HG03135 (cell line): ENCODE results near the gene DLEC1.
"Not testable (repeated sequence)": the region's sequence is repeated elsewhere in the genome, so short reads cannot be mapped to it uniquely, and the experiment has no call there.

Experiments used
- ATAC-seq: cut with Tn5 transposase; IDR thresholded peaks from one replicate; pipeline ENCODE4 v1.9.1; 2021; ENCODE audit warnings: mild to moderate bottlenecking, moderate library complexity; ENCODE audit not compliant: unreplicated experiment

The DLEC1 gene

DNA sequence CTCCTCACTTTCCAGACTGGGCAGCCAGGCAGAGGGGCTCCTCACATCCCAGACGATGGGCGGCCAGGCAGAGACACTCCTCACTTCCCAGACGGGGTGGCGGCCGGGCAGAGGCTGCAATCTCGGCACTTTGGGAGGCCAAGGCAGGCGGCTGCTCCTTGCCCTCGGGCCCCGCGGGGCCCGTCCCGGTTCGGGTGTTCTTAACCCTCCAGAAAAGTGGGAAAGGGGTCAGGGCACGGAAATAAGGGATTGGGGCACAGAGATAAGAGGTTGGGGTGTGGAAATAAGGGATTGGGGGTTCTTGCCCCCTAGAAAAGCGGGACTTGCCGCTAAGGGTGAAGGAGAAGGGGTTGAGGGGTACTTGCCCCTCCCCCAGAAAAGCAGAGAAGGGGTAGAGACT, 43.3 kb downstream of the DLEC1 start:
- not testable (repeated sequence) for ATAC-seq

DNA sequence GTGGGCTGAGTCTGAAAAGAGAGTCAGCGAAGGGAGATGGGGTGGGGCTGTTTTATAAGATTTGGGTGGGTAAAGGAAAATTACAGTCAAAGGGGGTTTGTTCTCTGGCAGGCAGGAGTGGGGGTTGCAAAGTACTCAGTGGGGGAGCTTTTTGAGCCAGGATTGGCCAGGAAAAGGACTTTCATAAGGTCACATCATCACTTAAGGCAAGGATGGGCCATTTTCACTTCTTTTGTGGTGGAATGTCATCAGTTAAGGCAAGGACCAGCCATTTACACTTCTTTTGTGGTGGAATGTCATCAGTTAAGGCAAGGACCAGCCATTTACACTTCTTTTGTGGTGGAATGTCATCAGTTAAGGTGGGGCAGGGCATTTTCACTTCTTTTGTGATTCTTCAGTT, 44.2 kb downstream of the DLEC1 start:
- ATAC-seq: not testable (repeated sequence)

DNA sequence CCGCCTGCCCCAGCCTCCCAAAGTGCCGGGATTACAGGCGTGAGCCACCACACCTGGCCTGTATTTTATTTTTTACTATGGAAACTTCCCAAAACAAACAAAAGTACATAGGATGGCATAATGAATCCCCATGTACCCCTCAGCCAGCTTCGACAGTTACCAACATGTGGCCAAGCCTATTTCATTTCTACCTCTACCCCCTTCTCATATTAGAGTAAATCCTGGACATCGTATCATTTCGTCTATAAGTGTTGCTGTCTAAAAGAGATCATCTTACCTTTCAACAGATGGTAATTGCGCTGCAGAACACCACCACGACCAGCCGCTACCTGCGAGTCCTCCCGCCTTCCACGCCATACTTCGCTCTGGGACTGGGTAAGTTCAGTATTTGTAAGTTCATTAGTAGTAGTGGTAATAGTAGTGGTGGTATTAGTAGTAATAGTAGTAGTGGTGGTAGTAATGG, 44.9 kb downstream of the DLEC1 start:
- ATAC-seq: no peak

DNA sequence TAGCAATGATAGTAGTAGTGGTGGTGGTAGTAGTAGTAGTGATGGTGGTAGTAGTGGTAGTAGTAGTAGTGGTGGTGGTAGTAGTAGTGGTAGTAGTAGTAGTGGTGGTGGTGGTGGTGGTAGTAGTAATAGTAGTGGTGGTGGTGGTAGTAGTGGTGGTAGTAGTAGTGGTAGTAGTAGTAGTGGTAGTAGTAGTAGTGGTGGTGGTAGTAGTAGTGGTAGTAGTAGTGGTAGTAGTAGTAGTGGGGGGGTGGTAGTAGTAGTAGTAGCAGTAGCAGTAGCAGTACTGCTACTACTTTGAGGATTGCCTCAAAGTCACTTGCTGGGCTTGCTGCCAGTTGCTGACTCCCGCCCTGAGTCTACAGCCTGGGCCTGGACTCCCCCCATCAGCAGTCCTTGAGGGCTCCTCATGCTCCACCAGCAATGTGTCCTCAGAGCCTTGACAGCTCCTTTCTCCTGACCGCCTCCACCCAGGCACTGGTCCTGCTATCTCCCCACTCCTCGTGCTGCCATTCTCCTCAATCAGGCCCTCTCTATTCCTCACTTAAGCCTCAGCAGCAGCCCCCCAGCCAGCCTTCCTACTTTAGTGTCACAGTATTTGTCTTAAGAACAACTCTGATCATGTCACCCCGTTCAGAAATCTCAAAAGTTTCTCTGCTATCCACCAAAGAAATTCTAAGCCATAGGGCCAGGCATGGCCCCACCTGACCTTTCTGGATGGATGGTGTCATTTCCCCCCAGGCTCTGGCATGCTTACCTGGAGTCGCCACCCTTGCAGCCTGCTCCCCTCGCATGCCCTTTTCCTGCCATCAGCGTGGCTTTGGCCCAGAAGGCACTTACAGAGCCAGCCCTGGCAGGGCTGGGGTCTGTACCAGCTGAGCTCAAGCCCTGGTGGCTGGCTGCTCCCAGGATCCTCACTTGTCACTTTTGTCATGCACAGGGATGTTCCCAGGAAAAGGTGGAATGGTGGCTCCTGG, 45.6 kb downstream of the DLEC1 start:
- no peak for ATAC-seq

DNA sequence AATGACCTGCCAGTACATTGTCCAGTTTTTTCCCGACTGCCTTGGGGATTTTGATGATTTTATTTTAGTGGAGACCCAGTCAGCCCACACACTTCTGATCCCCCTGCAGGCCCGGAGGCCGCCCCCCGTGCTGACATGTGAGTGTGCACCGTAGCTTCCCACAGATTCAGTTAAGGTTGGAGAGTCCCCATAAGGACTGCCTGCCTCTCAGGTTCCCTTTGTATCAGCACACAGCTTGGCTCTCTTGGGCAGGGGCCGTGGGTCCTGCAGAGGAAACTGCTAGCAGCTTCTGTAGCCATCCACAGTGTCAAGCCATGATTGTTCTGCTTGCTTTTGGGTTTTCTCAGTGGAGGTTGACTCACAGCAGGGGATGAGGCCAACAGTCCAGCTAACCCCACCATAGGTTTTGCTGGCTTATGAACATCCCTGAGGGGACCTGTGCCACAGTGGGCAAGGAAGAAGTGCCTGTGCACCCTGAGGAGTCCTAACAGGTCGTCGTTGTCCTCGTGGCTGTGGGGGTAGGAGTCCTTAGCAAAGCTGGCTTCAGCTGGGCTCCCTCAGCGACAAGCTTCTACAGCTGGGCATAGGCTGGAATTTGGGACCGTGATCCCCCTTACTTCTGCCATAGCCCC, 46.4 kb downstream of the DLEC1 start:
- ATAC-seq: no peak

DNA sequence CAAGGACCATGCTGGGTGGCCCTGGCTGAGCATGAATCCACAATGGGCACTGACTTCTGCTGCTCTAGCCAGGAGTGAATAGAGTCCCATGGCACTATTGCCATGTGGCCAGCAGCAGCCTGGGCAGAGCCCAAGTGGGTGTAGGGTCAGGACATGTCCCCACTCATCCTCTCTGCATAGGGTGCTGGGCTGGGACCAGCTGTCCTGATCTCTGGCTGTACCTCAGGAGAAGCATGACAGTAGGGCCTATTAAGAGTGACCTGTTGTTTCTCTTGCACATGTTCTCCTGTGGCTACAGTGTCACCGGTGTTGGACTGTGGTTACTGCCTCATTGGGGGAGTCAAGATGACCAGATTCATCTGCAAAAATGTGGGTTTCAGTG, 46.9 kb downstream of the DLEC1 start:
- ATAC-seq: no peak

DNA sequence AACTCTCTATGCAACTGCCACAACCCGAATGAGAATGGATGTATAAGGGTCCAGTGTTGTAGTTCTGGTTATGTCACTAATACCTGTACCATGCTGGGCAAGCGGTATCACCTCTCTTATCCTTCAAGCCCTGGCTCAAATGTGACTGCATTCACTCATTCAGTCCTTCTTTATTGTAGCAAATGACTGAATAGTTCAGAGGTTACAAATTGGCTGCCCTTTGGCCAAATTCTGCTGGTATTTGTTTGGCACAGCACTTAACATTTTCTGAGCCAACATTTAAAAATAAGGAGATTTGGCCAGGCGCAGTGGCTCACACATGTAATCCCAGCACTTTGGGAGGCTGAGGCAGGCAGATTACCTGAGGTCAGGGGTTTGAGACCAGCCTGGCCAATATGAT, 47.5 kb downstream of the DLEC1 start:
- ATAC-seq: no peak

DNA sequence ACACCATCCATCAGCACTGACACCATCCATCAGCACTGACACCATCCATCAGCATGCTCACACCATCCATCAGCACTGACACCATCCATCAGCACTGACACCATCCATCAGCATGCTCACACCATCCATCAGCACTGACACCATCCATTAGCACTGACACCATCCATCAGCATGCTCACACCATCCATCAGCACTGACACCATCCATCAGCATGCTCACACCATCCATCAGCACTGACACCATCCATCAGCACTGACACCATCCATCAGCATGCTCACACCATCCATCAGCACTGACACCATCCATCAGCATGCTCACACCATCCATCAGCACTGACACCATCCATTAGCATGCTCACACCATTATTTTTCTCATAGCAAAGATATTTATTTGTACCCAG, 48.3 kb downstream of the DLEC1 start:
- not testable (repeated sequence) for ATAC-seq

DNA sequence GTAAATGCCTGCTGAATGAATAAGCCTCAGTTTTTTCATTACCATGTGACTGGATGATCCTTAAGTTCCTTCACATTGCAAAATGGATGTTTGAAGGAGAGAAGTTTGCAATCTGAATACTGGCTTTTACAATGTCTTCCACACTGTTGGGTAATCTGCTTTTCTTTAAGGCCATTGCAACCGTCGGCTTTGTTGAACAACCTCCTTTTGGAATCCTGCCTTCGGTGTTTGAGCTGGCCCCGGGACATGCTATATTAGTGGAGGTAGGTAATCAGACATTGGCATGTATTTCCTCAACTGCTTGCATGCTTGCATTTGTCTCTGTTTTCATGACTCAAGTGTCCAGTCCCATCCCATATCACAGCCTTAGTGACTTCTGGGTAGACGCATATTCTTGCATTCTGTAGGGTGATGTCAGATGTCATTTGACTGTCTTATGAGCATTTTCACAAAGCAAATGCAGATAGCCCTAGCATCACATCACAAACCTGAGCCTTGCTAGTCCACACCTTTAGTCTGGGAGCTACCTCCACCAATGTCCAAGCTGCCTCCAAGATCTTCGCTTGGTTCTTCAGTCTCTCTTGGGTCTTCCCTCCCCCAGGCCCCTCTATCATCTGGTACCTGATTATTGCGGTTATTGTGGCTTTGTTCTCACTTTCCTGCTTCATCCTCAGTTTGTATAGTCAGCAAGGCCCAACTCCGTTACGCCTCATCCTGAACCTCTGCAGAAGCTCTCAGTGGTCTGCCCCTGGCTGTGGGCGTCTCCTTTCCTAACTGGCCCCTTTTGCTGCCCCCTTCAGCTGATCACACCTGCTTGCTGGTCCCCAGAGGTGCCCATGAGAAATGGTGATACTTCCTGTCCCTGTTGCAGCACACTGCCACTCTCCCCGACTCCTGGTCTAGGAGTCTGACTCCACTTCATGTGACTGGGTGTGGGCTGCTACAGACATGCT, 49.4 kb downstream of the DLEC1 start:
- no peak for ATAC-seq

DNA sequence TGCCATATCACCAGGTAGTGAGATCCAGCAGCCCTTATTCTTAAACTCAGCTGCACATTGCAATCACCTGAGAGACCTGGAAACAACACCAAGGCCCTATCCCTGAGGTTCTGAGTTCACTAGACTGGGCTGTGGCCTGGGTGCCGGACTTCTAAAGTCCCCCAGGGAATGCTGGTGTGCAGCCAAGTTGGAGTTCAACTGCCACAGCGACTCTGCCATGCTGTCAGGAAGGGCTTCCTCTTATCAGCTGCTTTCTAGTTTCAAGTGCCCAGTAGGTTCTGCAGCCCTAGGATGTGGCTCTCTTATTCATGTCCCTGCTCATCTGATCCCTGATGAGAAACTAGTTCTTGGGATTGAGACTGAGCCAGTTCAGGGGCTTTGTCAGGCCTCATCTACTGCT, 50.2 kb downstream of the DLEC1 start:
- no peak for ATAC-seq

DNA sequence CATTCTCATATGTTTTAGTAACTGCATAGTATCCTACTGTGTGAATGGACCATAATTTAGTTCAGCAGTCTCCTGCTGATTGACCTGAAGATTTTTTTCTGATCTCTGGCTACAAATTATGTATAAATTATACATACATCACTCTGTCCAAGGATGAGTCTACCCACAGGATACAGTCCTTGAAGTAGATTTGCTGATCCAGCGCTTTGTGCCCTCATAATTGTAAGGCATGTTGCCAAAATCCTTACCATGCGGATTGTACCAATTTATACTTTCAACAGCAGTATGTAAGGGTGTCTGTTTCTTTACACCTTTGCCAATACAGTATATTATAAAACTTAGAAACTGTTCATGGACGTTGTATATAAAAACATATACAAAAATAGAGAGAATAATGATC, 51.4 kb downstream of the DLEC1 start:
- no peak for ATAC-seq

DNA sequence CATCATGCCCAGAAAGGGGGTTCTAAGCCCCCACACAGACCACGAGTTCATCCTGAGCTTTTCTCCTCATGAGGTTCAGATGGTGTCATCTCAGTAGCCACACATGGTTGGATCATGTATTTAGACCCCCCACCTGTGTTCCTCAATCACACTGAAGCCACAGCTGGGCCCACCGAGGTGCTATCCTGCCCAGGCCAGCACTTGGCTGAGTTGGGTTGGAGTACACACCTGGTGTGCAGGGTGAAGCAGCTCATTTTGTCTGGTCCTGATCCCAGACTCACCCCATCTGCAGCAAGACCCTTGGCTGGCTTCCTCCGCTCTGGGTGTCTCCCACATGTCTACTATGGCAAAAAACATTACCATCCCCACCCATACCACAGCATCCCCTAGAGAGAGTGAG, 56.0 kb downstream of the DLEC1 start:
- ATAC-seq: no peak

DNA sequence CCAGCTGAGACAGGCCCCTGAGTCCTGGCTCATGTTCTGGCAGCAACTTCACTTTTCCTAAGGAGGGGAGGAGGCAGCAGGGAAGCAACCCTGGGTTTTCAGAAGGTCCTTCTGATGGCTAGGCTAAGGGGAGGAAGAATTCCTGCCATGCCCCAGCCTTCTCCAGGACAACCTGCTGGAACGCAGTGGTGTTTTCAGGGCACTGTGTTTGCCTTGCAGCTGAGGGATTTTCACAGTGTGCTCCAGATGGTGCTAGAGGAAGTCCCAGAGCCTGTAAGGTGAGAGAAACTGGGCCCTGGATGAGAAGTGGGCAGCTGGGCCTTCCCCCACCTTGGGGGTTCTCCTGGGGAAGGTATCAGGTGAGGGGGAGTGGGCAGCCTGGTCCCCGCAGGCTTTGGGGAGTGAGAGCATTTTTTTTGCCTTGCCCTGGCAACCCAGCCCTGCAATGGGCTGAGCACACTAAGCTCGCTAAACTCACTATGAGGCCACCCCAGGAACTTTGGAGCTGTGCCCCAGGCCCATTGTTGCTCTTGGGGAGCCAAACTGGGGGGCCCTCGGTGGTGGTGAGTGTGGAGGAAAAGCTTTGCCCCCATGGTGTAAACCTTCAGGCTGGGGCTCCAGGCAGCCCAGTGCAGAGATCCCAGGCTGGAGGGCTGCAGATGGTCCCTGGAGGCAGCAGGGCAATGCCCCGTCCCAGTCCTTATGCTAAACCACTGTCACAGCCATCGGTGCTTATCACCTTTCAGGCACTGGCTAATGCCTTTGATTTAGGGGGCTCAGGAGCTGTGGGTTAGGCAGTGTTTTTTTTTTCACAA, 56.9 kb downstream of the DLEC1 start:
- no peak for ATAC-seq

DNA sequence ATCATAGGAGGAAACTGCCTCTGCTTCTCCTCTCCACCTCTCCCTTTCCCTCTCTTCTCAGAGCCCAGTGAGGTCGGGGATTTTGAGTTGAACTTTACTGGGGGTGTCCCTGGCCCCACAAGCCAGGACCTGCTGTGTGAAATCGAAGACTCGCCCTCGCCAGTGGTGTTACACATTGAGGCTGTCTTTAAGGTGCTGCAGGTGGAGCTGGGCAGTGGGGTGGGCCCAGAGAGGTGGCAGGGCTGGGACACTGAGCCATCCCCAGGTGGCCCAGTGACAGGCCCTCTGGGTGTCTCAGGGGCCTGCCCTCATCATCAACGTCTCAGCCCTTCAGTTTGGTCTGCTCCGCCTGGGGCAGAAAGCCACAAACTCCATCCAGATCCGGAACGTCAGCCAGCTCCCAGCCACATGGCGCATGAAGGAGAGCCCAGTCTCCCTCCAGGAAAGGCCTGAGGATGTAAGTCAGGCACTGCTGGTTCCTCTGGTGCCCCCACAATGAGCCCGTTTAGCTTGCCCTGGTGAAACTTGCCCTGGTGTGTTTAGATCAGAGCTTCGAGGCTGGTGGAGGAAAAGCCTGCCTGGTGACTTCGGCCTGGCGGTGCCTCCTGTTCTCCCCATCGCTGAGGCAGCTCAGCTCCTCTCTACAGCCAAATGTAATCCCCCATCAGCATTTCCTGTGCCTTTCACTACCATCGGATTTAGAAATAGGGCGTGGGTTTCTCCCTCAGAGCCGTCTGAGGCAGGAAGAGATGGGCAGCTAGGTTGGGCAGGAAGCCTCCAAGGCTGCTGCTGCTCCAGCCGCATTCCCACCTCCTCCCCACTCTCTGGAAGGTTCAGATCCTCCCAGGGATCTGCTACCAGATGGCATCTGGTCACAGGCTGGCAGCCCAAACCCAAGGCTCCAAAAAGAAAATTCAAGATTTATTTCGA, 58.7 kb downstream of the DLEC1 start:
- ATAC-seq: no peak

DNA sequence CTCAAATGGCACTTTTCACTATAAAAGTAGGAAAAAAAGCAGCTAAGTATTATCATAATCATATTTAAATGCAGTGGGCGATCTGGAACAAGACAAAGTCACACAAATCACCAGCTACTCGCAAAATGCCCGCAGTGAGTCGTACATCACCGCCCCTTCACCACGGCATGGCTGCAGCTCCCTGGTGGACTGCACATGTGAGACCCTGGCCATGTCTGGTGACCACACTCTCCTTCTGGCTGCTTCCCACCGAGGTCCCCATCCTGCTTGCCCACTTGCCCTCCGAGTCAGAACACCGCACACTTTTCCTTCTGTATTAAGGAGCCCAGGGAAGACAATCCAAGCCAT, 59.3 kb downstream of the DLEC1 start:
- ATAC-seq: no peak

DNA sequence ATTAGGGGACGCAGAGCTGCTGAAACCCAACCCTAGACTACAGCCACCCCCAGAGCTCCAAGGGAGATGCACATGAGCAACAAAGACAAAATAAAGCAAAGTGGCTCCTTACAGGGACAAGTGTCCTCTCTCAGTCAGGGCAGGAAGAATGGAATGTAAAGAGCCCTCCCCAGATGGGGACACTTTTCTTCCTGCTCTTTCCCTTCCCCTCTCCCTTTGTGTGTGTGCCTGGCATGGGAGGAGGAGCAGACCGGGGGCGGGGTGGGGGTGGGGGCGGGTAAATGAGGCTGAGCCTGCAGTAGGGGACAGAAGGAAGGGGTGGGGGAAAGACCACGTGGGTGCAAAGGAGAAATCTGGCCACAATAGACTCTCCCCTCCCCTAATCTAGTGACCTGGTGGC, 60.5 kb downstream of the DLEC1 start:
- no peak for ATAC-seq

DNA sequence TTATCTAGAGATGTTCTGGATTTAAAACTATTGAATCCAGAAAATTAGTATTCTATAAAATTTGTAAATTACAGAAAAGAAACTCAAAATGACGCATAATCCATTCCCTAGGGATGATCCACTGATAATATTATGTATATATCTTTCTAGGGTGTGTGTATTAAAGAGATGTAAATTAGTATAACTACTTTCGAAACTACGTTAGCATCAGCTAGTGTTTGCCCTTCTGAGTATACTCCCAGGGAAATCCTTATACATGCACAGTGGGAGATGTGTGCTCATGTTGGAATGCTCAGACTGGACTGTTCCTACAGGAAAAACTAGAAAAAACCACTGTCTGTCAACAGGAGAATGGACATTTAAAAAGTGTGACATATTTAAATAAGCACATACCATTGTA, 61.5 kb downstream of the DLEC1 start:
- ATAC-seq: no peak

DNA sequence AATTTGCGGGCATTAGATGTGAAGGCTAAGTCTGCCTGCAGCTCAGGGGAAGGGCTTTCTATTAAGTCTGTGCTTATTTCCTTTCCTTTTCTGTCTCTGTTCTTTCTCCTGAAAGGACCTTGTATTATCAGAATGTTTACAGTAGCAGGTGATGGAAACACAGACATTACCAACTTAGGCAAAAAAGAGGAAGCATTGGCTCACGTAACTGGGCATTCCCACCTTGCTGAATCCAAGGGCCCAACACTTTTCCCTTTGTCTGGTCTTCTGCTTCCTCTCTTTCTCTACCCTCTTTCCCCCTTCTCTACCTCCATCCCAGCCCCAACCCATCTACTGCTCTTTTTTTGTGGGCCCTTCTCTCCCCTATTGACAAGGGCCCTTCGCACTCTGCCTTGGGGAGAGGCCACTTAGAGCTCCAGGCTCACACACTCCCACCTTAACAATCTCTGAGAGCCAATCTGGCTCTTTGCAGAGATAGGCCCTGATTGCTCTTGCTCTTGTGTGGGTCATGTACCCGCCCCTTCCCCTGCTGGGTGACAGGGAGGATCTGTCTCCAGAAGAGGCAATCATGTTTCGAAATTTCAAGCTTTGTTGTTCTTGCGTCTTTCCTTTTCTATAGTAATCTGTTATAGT, 62.9 kb downstream of the DLEC1 start:
- no peak for ATAC-seq

DNA sequence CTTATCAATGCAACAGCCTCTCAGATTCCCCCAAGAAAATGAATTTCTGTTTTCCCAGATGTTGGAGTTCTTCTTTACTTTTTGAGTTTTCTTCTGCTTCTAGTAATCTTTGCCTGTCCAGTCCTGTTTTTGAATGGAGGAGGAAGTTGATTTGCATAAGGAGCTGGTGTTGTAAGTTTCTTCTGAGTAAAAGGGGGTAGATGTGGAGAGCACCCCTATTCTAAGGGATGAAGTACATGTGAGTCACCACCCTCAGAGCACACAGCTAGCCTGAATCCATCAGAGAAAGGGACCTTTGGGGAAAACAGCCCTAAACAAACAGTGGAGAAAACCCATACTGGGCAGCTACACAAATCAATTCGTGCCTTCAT, 63.4 kb downstream of the DLEC1 start:
- no peak for ATAC-seq
